ENCODE data around the gene MKRN2. TPM values are rescaled to one million over a fixed set of nuclear protein-coding genes. Genes with fewer than 3 reads are reported as not detected.

MKRN2 gene
- total RNA-seq, 4 donors from 2014 or later: 14.6 to 28.4 (median 19.4) TPM

DNA sequence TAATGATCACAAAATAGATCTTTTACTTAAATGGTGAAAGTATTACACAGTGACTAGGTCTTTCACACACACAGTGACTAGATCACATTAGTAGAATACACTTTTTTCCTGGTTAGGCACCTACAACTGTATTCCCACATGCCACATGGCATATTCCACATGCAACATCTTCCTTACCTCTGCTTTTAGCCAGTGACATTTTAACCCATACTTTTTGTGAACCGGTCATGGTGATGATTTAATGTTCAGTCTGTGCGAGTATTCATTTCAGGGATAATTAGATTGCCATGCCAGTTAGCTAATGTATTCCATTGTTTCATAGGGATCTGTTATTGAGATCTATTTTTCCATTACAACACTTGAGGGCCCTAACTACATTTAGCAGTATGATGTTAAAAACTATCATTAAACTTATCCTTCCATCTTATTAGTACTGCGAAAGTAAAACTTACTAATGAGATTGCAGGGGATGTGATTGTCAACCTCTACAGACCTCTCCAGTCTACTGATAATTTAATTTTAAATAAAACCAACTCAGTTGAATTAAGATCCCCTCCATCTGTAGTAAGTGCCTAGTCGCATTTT, 44.3 kb upstream of the MKRN2 start:
- Histone ChIP-seq H3K9me3 (no peaks in the 10 kb centered on the region), H3K4me1 (peaks cover 0 to 9% (median 0%) of the 10 kb centered on the region in 3 donors), H3K27ac (no peak overlapping the region), H3K4me3 (no peak overlapping the region), H3K27me3 (no peaks in the 10 kb centered on the region), H3K36me3 (peaks cover 0 to 53% (median 0%) of the 10 kb centered on the region in 3 donors)
- TF ChIP-seq, protein P1, sequence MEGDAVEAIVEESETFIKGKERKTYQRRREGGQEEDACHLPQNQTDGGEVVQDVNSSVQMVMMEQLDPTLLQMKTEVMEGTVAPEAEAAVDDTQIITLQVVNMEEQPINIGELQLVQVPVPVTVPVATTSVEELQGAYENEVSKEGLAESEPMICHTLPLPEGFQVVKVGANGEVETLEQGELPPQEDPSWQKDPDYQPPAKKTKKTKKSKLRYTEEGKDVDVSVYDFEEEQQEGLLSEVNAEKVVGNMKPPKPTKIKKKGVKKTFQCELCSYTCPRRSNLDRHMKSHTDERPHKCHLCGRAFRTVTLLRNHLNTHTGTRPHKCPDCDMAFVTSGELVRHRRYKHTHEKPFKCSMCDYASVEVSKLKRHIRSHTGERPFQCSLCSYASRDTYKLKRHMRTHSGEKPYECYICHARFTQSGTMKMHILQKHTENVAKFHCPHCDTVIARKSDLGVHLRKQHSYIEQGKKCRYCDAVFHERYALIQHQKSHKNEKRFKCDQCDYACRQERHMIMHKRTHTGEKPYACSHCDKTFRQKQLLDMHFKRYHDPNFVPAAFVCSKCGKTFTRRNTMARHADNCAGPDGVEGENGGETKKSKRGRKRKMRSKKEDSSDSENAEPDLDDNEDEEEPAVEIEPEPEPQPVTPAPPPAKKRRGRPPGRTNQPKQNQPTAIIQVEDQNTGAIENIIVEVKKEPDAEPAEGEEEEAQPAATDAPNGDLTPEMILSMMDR (IDR thresholded peaks at IDR 0.05): no peak
- DNase-seq: no peak
- intact Hi-C loops (cut with DNase I): no loop called here
- 90 to 91% methylated on average over 4 of the region's 4 CpGs for WGBS, 2 donors

DNA sequence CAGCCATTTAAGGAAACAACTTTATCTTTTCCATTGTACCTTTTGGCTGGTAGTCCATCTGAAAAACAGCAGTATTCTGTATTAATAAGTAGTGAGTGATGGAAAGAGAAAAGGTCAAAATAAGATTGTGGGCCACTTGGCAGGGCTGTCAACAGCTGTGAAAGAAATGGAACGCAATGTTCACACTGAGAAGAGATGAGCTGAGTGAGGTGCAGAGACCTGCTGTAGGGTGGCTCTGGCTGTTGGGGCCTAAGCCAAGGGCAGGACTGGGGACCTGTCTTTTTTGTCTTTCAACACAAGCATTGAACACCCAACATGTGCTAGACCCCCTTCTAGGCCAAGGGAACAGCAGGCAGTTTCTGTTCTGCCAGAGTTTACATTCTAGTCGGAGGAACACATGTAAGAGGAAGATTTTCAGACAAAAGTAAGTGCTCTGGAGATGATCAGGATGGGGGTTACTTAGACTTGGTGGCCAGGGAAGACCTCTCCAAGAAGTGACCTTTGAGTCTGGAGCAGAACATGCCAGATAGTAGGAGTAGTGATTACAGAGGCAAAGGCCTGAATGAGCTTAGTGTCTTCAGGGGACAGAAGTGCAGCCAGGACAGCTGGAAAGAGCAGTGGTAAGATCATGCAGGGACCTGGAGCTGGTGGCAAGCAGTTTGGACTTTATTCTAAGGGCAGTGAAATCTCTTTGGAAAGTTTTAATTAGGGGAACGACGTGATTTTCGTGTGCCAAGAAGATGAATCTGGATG, 43.0 kb upstream of the MKRN2 start:
- no peak for TF ChIP-seq POLR2A (IDR thresholded peaks at IDR 0.05)
- TF ChIP-seq, protein P1 (IDR thresholded peaks at IDR 0.05): no peak
- H3K4me3 ChIP-seq: no peak overlapping the region
- peaks cover 0 to 50% (median 0%) of the 10 kb centered on the region in 3 donors for H3K36me3 ChIP-seq
- no peak overlapping the region for H3K27ac ChIP-seq
- DNase-seq: no peak
- H3K27me3 ChIP-seq: no peaks in the 10 kb centered on the region
- intact Hi-C loops (cut with DNase I): no loop called here
- peaks cover 0 to 3% (median 0%) of the 10 kb centered on the region in 3 donors for H3K4me1 ChIP-seq
- H3K9me3 ChIP-seq: no peaks in the 10 kb centered on the region
- 91% methylated on average over 5 of the region's 5 CpGs for WGBS, 2 donors

DNA sequence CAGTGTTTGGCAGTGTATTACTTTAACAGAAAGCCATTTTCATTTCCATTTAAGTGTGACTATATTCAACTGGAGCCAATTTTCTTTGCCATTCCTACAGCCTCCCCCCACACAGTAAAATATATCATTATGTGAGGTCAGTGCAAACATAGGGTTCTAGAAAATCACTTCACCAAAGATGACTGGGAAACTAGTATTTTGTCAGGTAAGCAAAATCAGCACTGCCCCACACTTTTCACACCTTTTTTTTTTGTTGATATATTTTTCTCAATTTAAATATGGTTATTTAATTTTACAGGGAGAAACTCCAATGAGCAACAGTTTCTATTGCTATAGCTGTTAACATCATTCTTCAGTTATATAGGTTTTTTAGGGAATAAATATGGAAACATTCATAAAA, 41.3 kb upstream of the MKRN2 start:
- DNase-seq: no peak
- Histone ChIP-seq H3K9me3 (no peaks in the 10 kb centered on the region), H3K4me3 (no peak overlapping the region), H3K4me1 (peaks cover 0 to 3% (median 0%) of the 10 kb centered on the region in 3 donors), H3K27ac (no peak overlapping the region), H3K27me3 (no peaks in the 10 kb centered on the region), H3K36me3 (peaks cover 0 to 52% (median 4%) of the 10 kb centered on the region in 3 donors)
- intact Hi-C loops (cut with DNase I): no loop called here
- TF ChIP-seq, protein P1 (IDR thresholded peaks at IDR 0.05): no peak
- TF ChIP-seq POLR2A (IDR thresholded peaks at IDR 0.05): no peak

DNA sequence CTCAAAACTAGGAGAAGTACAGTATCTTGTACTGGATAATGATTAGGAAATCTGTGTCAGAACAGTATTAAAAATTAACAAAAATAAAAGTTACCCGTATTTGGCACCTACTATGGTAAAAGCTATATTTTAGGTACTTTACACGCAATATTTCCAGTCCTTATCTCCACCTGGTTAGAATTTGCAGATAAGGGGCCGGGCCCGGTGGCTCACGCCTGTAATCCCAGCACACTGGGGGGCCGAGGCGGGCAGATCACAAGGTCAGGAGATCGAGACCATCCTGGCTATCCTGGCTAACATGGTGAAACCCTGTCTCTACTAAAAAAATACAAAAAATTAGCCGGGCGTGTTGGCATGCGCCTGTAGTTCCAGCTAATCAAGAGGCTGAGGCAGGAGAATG, 40.0 kb upstream of the MKRN2 start:
- TF ChIP-seq, protein P1 (IDR thresholded peaks at IDR 0.05): no peak
- TF ChIP-seq POLR2A (IDR thresholded peaks at IDR 0.05): no peak
- no peaks in the 10 kb centered on the region for H3K27me3 ChIP-seq
- no peak for DNase-seq
- H3K4me1 ChIP-seq: peaks cover 0 to 3% (median 0%) of the 10 kb centered on the region in 3 donors
- peaks cover 0 to 59% (median 4%) of the 10 kb centered on the region in 3 donors for H3K36me3 ChIP-seq
- intact Hi-C loops (cut with DNase I): no loop called here
- H3K27ac ChIP-seq: no peak overlapping the region
- 92 to 93% methylated on average over 10 to 11 of the region's 11 CpGs for WGBS, 2 donors
- H3K9me3 ChIP-seq: no peaks in the 10 kb centered on the region
- no peak overlapping the region for H3K4me3 ChIP-seq

DNA sequence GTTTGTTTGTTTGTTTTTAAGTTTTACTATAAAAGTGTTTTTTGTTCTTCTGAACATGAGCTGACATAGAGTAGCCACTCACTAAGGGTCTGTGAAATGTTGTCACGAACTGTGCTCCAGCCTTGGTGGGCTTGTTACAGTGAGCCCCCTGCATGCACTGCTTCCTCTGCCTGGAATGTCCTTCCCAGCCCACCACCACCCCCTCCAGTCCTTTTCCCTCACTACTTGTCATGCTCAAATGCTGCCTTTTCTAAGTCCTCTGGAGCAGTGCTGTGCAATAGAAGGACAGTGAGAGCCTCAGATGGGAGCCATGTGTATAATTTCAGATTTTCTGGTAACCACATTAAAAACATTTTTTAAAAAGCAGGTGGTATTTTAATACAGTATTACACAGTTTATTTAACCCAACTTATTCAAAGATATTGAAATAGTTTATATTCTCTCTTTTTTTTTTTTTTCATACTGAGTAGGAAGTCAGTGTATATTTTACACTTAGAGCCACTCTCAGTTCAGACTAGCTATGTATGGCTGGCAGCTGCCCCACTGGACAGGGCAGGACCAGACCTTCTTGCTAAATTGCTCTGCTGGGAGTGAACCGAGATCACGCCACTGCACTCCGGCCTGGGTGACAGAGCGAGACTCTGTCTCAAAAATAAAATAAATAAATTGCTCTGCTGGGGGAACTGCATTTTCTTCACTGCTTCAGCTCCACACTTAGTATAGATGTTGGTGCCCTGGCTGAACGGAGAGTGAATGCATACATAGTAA, 38.4 kb upstream of the MKRN2 start:
- H3K4me3 ChIP-seq: no peak overlapping the region
- no peak for TF ChIP-seq POLR2A (IDR thresholded peaks at IDR 0.05)
- TF ChIP-seq, protein P1 (IDR thresholded peaks at IDR 0.05): no peak
- H3K36me3 ChIP-seq: peaks cover 0 to 58% (median 4%) of the 10 kb centered on the region in 3 donors
- peaks cover 0 to 3% (median 0%) of the 10 kb centered on the region in 3 donors for H3K4me1 ChIP-seq
- no peaks in the 10 kb centered on the region for H3K9me3 ChIP-seq
- no peaks in the 10 kb centered on the region for H3K27me3 ChIP-seq
- intact Hi-C loops (cut with DNase I): no loop called here
- WGBS, 2 donors: 85 to 86% methylated on average over 2 to 6 of the region's 6 CpGs
- no peak for DNase-seq
- H3K27ac ChIP-seq: peak overlapping the region in 1 of 4 donors; percentile 36
